Lower lobe of right lung (tissue), 2 donors: ENCODE data around the gene CAV3. TPM values are rescaled to one million over a fixed set of nuclear protein-coding genes. Genes with fewer than 3 reads are reported as not detected.
"Not testable (repeated sequence)": the region's sequence is repeated elsewhere in the genome, so short reads cannot be mapped to it uniquely, and the experiment has no call there.

ENCODE experiments used
- ATAC-seq, 2 donors: fragments of 200-7000 bp; cut with Tn5 transposase; one replicate each; pipeline ENCODE4 v1.9.1; 2020 to 2022; ENCODE audit warnings: mild to moderate bottlenecking in 2 of 2, moderate library complexity in 2 of 2
- DNase-seq: peaks from one replicate; pipeline ENCODE4 v3.0.0-alpha.2; 2020
- H3K27ac ChIP-seq: fragments of 200-600 bp; one replicate; pipeline ENCODE4 v1.8.0; 2022
- H3K27me3 ChIP-seq: fragments of 200-600 bp; one replicate; pipeline ENCODE4 v1.8.0; 2022; ENCODE audit warnings: low read depth
- H3K36me3 ChIP-seq: fragments of 200-600 bp; one replicate; pipeline ENCODE4 v1.8.0; 2022; ENCODE audit warnings: mild to moderate bottlenecking
- H3K4me1 ChIP-seq: fragments of 200-600 bp; one replicate; pipeline ENCODE4 v1.8.0; 2022
- H3K4me3 ChIP-seq: fragments of 200-600 bp; one replicate; pipeline ENCODE4 v1.8.0; 2022; ENCODE audit warnings: mild to moderate bottlenecking
- H3K9me3 ChIP-seq: fragments of 200-600 bp; one replicate; pipeline ENCODE4 v1.8.0; 2022
- CTCF ChIP-seq: fragments of 200-600 bp; IDR thresholded peaks from one replicate; pipeline ENCODE4 v1.8.0; 2022; ENCODE audit warnings: antibody characterized with exemption, mild to moderate bottlenecking
- intact Hi-C: fragments of 100-400 bp; cut with DNase I; formaldehyde crosslinking; loops from one replicate; pipeline ENCODE4 v1.11.0; 2022
- long read RNA-seq: library from polyadenylated mRNA; unstranded; transcript quantifications from one replicate; pipeline ENCODE4 v2.0.0, GENCODE V29; 2021
- total RNA-seq: library from RNA; stranded (reverse); fragmentation: NEBNext Ultra II Directional; extraction: Animal tissue kit (Norgen Biotek cat#: 25700); gene quantifications from one replicate; pipeline ENCODE4 v1.2.1, GENCODE V29; 2021
- donor health status: DM: no; HTN: yes; CAD: no; lungs with severe emphysema.

Gene CAV3
- not detected for total RNA-seq
- long read RNA-seq, partial matches to known transcripts: 0 of 2 reads
- long read RNA-seq, other reads (novel, unspliced or antisense): 1 of 2 reads

- DNase-seq (no peak), ATAC-seq (no peak)
- Histone ChIP-seq H3K4me1 (no peaks in the 10 kb centered on the region), H3K9me3 (no peaks in the 10 kb centered on the region), H3K27ac (no peak within 1 kb of the TSS), H3K36me3 (no peaks in the 10 kb centered on the region), H3K27me3 (no peaks in the 10 kb centered on the region), H3K4me3 (no peak within 1 kb of the TSS)
- no peak for TF ChIP-seq CTCF
- intact Hi-C loops: no loop called here
These were observed at the start of gene CAV3 for GRCh38 chr3:8733332-8734094. Gene CAV3 (plus strand): TSS chr3:8733802. CDS start chr3:8733877, 75 bp downstream.

GRCh38 chr3:8684992-8685391 lies 48.6 kb upstream of the CAV3 start:
- intact Hi-C loops, DNase-seq, H3K4me3 ChIP-seq, H3K9me3 ChIP-seq, H3K27me3 ChIP-seq, H3K36me3 ChIP-seq, H3K27ac ChIP-seq, ATAC-seq, H3K4me1 ChIP-seq: not testable (repeated sequence)

DNA sequence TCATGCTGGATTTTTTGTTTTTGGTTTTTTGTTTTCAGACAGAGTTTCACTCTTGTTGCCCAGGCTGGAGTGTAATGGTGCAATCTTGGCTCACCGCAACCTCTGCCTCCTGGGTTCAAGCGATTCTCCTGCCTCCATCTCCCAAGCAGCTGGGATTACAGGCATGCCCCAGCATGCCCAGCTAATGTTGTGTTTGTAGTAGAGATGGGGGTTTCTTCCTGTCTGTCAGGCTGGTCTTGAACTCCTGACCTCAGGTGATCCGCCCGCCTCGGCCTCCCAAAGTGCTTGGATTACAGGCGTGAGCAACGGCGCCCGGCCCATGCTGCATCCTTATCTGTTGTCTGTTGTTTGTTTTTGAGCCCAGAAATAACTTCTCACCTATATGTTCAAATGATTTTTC lies 42.3 kb upstream of the CAV3 start:
- H3K27me3 ChIP-seq, H3K4me1 ChIP-seq, ATAC-seq, H3K36me3 ChIP-seq, H3K27ac ChIP-seq, H3K9me3 ChIP-seq, DNase-seq, intact Hi-C loops, H3K4me3 ChIP-seq: not testable (repeated sequence)

- no peaks in the 10 kb centered on the region for H3K36me3 ChIP-seq
- no peak overlapping the region for H3K4me3 ChIP-seq
- ATAC-seq: no peak
- no peak overlapping the region for H3K27ac ChIP-seq
- H3K9me3 ChIP-seq: peaks cover 7% of the 10 kb centered on the region
- intact Hi-C loops: no loop called here
- H3K27me3 ChIP-seq: no peaks in the 10 kb centered on the region
- no peaks in the 10 kb centered on the region for H3K4me1 ChIP-seq
- TF ChIP-seq CTCF: no peak
- no peak for DNase-seq
These were observed 31.0 kb upstream of the CAV3 start for GRCh38 chr3:8702560-8702959.

- no peaks in the 10 kb centered on the region for H3K36me3 ChIP-seq
- H3K27me3 ChIP-seq: no peaks in the 10 kb centered on the region
- no peak for ATAC-seq
- no peak overlapping the region for H3K27ac ChIP-seq
- no peaks in the 10 kb centered on the region for H3K4me1 ChIP-seq
- TF ChIP-seq CTCF: no peak
- intact Hi-C loops: no loop called here
- no peaks in the 10 kb centered on the region for H3K9me3 ChIP-seq
- H3K4me3 ChIP-seq: no peak overlapping the region
- no peak for DNase-seq
These were observed 28.0 kb upstream of the CAV3 start for GRCh38 chr3:8705575-8705974.

- ATAC-seq (no peak), DNase-seq (no peak)
- intact Hi-C loops: no loop called here
- Histone ChIP-seq H3K36me3 (no peaks in the 10 kb centered on the region), H3K27ac (no peak overlapping the region), H3K4me3 (no peak overlapping the region), H3K4me1 (no peaks in the 10 kb centered on the region), H3K9me3 (no peaks in the 10 kb centered on the region), H3K27me3 (no peaks in the 10 kb centered on the region)
- no peak for TF ChIP-seq CTCF
These were observed 24.3 kb upstream of the CAV3 start for GRCh38 chr3:8709287-8709686.
